Brain pericyte (primary cell): ENCODE results near the gene DNMT3A.

Experiments used
- DNase-seq: peaks from one replicate; pipeline ENCODE4 v3.0.0-alpha.2; 2012; ENCODE audit warnings: low read depth, low spot score

The DNMT3A gene

DNA sequence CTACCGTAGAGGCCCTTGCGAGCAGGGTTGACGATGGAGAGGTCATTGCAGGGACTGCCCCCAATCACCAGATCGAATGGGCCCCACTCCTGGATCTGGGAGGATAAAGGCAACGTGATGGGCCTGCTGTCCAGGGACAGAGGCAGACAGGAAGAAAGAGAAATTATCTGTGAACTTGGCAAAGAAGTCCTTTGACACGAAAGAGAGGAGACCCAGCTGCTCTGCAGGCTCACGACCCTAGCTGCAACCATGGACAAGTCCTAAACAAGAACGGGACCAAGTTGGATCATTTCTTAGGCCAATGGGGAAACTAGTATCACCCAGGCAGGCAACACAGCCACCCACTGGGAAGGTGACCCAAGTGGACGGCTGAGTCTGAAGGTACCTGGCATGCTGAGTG, 101.1 kb downstream of the DNMT3A start:
- DNase-seq = no peak

DNA sequence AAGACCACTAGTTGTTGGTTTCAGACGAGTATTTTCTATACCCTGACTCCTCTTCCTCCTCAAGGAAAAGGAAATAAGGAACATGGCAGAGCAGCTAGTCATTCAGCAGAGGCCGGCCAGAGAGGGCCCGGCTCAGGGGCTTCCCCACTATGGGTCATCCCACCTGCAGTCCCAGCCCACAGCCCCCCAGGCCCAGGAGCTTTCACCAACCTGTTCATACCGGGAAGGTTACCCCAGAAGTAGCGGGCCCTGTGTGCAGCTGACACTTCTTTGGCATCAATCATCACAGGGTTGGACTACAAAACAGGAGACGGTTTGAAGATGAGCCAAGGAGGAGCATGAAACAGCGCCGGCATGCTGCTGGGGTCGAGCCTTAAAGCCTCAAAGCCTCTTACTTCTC, 102.8 kb downstream of the DNMT3A start:
- DNase-seq = no peak

DNA sequence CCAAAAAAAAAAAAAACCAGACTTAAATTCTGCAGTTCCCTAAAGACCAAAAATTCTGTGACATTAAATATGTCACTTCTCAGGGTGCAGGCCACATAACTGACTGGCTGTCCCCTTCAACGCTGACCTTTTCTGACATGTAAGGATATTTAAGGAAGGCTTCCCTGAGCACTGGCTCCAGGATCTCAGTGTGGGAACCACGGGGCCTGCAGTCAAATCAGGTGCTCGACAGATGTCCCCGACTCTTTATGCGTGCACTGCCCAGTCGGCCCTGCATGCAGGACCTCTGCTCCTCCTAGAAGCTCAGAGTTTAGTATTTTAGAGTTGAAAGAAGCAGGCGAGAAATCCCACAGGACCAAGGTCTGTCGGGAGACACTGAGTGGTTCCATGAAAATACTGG, 104.0 kb downstream of the DNMT3A start:
- no peak for DNase-seq

DNA sequence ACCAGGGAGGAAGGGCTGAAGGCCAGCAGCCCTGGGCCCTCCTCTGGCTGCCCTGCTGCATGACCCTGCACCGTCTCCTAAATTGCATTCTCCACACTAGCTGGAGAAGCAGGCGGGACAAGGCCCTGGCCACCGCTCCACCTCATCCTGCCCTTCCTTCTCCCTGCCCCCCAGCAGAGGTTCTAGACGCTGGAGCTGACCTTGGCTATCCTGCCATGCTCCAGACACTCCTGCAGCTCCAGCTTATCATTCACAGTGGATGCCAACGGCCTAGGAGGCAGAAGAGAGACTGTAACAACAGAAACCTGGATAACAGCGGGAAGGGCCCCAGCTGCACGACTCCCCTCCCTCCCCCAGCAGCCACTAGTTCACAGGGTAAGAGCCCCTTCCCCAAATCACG, 105.0 kb downstream of the DNMT3A start:
- DNase-seq = no peak

DNA sequence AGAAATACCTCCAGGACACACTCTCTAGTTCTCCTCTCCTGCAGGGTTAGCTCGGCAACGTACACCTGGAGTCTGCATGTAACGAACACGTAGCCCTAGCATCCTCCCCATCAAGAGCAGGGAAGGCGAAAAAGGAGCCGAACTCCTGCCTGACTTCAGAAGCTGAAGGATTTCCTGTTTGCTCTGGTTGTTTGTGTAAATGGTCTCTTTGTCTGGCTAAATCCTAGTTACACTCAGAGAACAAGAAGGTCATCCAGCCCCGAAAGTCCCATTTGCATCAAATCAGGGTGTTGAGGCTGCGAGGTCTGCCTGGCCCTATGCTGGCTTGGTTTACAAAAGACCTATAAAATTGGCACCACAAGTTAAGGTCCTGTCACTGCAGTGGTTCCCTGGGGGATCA, 107.0 kb downstream of the DNMT3A start:
- no peak for DNase-seq

DNA sequence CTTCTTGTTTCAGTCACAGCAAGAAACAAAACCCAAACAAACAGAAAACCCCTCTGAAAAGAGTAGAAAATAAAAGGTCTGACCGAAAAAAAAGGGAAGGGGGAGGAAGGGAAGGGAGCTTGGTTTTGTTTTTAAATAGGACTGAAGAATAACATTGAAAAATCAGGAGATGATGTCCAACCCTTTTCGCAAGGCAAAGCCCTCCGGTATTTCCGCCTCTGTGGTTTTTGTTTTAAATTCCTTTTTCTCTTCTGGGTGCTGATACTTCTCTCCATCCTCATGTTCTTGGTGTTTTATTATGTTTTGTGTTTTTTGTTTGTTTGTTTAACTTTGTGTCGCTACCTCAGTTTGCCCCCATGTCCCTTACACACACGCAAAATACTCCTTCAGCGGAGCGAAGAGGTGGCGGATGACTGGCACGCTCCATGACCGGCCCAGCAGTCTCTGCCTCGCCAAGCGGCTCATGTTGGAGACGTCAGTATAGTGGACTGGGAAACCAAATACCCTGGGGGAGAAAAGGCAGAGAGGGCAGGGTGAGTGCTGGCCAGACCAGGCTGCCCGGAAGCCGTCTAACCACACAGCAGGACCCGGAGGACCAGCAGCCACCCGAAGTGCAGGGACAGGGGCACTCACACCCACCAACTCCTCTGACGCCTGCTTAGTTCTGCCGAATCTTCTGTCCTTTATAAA, 107.7 kb downstream of the DNMT3A start:
- DNase-seq = no peak

DNA sequence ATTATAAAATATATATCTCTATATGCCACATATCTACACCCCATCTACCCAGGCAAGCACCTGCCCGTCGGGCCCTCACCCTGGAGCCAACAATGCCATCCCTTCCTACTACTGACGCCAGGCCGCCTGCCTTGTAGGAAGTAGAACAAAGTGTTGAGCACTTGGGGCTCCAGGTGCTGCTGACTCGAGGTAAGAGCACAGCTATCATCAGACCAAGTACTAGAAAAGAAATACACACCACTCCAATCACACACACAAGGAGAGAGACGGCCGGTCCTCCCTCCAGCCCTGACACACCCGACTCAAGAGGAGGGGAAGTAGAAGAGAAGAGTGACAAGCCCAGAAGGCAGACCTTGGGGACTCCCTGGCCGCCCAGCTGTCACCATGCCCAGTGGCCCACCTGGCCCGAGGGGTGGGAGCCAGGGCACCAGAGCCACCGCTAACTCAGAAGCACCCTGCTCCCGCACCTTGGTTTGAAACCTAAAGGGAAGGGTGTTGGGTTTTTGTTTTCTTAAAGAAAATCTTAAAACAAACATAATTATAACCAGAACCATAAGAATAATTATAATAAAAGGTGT, 109.4 kb downstream of the DNMT3A start:
- no peak for DNase-seq

DNA sequence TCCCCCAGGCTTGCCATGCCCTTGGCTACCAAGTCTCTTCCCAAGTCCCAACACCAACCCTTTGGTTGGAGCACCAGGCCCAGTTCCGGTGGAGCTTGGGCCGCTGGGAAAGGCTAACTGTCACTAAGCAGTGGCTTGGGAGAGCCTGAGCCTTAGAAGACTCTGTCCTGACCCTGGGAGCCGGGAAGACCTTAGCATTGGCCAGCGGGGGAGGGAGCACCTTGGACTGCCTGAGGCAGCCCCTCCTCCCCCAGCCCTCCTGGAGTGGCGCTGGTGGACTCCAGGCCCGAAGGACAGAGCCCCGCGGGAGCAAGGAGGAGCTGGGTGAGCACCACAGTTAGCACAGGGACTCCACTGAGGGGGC, 110.8 kb downstream of the DNMT3A start:
- no peak for DNase-seq

DNA sequence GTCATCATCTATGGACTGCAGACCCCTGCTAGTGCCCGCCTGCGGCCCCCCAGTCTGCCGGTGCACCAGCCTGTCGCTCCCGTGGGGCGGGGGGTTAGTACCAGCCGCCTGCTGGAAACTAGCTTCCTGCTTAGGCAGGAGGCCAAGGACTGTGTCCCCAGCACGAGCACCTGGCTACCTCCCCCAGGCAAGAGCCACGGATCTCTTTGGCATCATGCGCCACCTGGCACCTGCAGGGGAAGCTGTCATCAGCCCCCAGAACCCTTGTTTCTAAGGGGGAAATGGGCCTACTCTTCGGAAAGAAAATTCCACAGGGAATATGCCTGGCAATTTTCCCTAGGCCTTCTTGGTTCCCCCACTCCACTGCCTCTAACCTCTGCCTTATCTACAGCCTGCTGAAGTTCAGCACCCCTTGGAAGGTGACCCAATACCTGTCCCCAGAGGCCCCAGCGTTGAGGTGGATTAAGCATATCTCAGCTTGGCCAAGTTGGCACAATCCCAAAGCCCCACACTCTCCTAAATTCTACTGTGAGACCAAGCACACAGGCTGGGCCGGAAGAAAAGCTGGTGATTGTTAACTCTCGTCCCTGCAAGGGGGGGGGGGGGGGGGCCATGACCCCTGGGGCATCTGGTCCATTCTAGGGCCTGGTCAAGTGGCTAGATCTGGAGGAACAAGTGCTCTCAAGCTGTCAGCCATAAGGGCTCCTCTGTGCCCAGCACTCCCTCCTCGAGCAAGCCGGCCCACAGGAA, 111.4 kb downstream of the DNMT3A start:
- DNase-seq = no peak

DNA sequence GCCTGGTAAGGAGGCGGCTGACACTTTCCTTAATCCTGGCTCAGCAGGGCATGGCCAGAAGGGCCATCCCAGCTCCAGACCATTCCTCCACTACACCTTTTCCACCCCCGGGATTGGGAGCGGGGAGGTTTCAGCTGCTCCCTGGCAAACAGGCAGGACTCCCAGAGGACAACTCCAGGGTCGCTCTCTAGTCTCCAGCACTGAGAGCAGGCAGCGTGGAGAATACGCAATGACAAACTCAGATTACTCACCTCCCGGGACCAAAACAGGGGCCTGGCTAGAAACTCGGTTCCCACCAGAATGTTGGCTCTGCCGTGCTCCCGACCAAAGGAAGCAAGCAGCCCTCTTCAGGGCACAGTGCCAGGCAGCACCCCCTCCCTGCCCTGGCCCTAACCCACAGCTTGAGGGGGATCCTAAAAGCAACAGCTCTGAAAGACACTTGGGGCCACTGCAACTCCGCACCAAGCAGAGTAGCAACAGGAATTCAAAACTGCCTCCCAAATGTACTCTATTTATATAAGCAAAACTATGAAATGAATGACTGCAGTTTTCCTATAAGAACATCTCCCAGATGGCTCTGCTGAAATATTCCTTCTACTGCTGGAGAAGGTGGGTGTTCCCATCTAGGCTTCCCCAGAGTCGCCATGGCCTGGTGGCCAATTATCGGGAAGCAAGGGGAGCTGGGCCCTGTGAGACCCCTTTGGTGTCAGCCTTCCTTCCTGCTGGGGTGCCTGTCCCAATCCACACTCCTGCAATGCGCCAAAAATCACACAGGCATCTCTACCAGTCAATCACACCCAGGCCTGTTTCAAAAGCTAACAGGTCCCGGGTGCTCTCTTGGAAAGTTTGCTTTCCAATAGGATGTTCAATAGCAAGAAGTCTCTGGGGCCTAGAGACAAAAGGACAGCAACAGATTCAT, 112.2 kb downstream of the DNMT3A start:
- DNase-seq = no peak

DNA sequence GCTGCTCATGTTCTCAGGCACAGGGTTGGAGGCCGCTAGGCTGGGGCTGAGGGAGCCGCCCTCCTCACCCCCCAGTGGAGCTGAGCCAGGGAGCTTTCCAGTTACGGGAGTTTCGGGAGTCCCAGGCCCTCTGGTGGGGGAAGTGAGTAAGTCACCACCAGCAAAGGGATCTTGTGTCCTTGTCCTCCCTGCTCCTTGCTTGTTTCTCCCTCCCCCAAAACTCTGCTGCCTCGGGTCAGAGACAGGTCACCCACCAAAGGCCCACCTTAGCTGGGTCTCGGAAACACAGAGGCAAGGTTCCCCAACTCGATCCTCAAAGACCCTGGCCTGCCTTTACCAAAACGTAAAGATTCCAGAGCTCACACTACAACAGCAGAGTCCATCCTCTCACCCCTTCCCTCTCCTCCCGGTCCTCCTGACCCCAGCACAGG, 112.9 kb downstream of the DNMT3A start:
- no peak for DNase-seq

DNA sequence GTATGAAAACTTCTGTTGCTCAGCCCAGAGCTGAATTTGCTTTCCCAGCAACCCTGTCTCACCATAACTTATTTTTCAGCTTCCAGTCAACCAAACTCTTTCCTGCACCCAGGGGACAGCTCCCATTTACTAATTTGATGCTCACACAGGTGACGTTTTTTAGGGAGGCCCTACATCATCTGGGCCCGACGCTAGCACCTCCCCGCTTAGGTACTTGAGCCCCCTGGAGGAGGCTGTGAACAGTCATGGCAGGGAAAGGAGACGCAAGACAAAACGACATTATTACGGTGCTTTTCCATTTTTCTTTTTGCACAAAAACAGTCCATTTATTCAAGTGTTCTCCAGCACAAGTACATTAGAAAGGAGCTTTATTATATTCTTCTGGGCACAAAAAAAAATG, 114.1 kb downstream of the DNMT3A start:
- no peak for DNase-seq

DNA sequence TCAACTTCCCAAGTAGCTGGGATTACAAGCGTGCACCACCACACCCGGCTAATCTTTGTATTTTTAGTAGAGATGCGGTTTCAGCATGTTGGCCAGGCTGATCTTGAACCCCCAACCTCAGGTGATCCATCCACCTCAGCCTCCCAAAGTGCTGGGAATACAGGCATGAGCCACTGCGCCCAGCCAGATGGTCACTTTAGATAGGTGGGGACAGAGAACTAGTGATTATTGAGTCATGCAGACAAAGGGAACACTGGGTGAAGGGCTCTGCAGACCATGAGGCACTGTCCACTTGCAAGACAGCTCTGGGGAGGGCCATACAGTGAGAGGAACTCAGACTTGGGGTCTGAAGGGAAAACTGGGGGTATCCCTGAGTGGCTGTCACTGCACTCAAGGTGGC, 114.9 kb downstream of the DNMT3A start:
- DNase-seq = no peak

DNA sequence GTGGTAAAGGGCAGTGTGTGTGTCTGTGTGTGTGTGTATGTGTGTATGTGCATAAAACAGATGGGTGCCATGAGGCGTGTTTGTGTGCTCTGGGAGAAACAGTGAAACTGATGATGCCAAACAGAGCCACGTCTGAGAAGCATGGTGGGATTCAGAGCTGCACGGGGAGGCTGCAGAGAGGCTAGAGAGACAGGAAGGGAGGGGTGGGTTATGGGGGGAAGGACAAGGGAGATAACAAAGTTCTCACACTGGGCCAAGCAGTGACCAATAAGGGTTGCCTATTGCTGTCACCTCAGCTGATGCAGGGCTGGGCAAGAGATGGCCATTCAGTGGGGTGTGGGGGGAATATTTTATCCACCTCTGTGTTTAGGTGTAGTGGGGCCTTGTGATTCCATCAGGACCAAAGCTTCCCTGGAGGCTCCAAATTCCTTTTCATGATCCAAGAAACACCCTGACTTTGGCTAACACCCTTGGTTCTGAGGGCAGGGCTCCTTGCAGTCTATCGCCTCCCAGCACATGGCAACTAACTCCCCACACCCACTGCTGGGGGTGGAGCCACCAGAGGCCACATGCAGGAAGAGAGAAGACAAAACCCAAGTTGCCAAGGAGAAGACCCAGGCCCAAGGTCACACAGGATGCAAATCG, 119.1 kb downstream of the DNMT3A start:
- DNase-seq = no peak

DNA sequence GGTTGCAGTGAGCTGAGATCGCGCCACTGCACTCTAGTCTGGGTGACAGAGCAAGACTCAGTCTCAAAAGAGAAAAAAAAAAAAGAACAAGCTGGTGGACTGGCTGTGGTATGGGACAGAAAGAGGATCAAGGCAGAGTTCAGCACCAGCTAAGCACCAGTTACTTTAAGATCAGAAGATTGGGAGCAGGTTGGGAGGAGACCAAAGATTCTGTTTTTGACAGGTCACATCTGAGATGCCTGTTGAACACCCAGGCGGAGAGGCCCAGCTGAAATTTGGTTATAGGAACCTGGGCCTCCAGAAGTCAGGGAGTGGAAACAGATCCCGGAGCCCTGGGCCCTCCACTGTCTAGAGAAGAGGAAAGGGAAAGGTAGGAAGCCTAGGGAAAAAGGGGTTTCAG, 120.1 kb downstream of the DNMT3A start:
- no peak for DNase-seq

DNA sequence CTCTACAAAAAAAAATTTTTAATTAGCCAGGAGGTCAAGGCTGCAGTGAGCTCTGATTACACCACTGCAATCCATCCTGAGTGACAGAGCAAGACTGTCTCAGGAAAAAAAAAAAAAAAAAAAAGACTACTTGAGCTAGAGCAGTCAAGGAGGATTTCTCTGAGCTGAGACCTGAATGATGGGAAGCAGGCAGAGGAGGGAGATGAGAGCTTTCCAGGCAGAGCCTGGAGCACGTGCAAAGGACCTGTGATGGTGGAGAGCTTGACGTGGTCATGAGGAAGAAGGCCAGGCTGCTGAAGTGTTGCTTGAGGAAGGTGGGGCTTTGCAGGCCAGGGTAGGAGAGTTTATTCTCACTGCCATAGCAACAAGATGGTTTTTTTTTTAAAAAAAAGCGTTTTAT, 121.4 kb downstream of the DNMT3A start:
- DNase-seq = no peak

DNA sequence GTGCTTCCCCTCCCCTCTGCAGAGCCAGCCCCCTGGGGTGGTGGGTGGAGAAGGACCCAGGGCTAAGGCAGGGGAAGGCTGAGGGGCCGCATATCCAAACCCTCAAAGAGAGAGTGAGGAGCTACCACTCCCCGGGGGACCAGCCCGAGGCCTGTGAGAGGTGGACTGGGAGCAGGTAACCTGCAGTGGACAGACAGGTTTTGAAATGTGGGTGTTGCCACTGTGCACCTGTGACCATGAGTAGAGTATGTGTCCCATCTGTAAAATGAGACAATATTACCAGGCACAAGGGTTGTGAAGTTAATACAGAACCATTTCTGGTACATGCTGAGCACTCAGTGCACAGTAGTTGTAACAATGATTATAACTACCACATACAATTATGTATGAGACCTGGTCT, 122.1 kb downstream of the DNMT3A start:
- DNase-seq = no peak

DNA sequence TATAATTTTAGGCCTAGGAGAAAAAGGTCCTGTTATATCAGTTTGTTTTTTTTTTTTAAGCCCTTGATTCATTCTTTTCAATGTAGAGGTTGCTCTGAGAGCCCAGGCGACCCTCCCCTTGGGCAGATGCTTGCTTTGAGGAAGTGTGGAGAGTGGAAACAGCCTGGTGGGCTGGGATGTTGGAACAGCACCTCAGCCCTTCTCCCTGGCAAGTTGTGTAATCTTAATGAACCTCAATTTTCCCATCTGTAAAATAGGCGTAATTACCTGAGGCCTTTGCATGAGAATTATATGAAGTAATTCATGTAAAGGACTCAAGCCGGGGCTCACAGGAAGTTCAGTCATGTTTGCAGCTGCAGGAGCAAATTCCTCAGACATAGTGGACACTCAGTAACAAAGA, 123.6 kb downstream of the DNMT3A start:
- DNase-seq = no peak

DNA sequence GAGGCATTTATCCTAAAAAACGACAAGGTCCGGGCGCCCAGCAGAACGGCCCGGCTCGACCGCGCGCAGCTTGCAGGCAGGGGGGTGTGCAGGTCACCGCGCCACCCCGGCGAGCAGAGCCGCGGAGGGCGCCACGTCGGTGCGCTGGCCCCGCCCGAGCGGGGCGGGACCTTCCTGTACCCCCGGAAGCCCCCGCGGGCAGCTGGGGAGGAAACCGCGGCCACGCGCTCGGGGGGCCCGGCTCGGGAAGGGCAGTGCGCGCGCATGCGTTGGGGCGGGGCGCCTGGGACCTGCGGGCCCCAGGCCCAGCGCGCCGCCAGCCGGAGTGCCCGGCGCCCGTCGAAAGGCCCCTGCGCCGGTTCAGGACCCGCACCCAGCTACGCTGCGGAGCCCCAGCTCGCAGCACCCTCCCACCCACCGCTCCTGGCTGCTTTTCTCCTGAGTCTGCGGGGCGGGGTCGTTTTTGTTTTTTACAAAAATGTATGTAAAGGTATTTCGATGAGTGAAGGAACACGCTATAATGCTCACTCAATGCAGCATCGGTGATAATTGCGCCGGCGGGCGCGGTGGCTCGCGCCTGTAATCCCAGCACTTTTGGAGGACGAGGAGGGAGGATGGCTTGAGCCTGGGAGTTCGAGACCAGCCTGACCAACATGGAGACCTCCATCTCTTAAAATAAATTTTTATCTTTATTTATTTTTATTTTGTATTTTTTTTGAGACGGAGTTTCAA, 125.6 kb downstream of the DNMT3A start:
- no peak for DNase-seq

DNA sequence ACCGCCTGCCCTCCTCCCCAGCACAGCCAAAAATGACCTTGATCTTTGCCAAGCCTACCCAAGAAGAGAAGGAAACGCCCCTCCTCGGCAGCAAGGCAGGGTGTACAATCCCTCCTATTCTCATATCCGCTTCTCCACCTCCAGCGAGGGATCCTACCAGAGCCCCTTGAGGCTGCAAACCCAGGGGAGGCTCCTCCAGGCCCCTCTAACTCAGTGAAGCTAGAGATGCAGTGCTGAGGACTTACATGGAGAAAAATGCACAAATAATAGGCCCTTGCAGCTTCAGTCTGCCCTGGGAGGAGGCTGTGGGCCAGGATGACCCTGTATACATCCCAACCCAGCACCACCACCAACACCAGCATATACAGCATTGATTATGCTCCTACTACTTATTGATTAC, 126.5 kb downstream of the DNMT3A start:
- DNase-seq = no peak

DNA sequence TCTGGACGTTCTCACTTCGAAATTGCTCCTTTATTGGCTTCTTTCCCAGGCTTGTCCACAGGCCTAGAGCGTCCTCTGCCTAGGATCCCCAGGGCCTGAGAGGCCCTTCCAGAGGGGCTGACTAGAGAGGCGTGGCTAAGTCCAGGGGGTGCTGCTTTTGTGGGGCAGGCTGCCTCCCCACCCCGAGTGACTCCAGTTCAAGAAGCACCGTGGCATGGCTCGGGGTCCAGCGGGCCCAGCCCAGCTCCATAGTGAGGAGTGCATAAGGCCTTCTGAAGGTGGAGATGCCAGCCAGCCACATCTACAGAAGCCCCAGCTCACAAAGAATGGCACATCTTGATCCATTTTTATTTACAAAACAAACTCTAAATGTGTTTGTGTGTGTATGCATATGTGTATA, 128.5 kb downstream of the DNMT3A start:
- no peak for DNase-seq
